ENCODE data around the gene DYRK4.

Gene DYRK4

GRCh38 chr12:4535871-4536270, 26.1 kb upstream of the DYRK4 start:
- TF ChIP-seq CTCF (IDR thresholded peaks at IDR 0.05; ENCODE audit: low read depth, low read length, missing control alignments), result no peak
- DNase-seq (ENCODE audit: low read depth), result no peak
- H3K4me3 ChIP-seq (ENCODE audit: low read depth, low read length), result no peak overlapping the region

DNA sequence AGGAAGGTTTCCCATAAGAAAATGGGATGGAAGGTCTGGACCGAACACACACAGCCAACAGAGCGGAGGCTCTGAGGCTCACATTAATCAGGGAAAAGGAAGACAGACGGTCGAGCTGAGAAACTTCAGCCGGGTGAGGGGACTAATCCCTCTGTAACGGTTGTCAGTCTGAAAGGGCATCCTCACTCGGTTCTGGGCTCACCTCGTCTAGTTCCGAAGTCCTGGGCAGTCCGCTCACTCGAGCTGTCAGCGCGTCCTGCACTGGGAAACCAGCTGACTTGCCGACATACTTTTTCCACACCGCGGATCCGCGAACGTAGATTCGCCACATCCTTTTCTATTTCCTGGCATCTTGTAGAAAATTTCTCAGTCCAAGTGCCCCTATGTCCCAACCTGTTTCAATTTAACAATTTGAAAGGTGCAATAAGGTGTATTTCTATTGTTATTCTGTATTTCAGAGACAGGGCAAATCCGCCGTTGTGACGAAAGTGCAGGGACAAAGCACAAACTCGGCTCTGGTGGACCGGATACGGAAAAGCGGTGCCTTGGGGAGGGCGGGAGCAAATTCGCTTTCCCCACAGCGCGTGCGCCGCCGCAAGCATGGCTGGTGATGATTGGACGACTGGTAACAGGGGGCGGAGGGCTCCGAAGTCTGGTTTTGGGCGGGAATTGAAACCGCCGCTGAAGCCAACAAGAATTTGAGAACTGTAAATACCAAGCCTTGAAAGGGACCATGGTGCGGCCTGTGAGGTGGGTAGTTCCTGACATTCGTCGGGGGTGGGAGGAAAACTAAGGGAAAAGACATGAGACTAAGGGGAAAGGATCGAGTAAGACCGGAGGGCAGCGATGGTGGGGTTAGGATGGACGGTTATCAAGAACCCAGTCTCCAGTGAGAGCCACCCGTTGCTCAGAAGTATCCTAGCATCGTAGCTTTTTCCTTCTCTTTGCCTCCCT, 23.5 kb upstream of the DYRK4 start, which contains the start of gene RAD51AP1:
Gene RAD51AP1, plus strand, starts transcription at position 684 of the 954 bp plus-strand sequence. Its CDS starts 50 bp downstream, at position 734.
- TF ChIP-seq CTCF (IDR thresholded peaks at IDR 0.05; ENCODE audit: low read depth, low read length, missing control alignments), result no peak
- H3K4me3 ChIP-seq (ENCODE audit: low read depth, low read length), result peak within 1 kb of the TSS; percentile 98
- DNase-seq (ENCODE audit: low read depth), result peak; percentile 96

- TF ChIP-seq CTCF (IDR thresholded peaks at IDR 0.05; ENCODE audit: low read depth, low read length, missing control alignments), result no peak
- peak overlapping the region; percentile 98 for H3K4me3 ChIP-seq (ENCODE audit: low read depth, low read length)
- no peak for DNase-seq (ENCODE audit: low read depth)
Observed at GRCh38 chr12:4539167-4539870, 22.7 kb upstream of the DYRK4 start.

GRCh38 chr12:4540170-4540569, 21.8 kb upstream of the DYRK4 start:
- no peak for DNase-seq (ENCODE audit: low read depth)
- peak overlapping the region; percentile 98; the same call in 1 of the 2 replicates for H3K4me3 ChIP-seq (ENCODE audit: low read depth, low read length)
- TF ChIP-seq CTCF (IDR thresholded peaks at IDR 0.05; ENCODE audit: low read depth, low read length, missing control alignments), result no peak

DNA sequence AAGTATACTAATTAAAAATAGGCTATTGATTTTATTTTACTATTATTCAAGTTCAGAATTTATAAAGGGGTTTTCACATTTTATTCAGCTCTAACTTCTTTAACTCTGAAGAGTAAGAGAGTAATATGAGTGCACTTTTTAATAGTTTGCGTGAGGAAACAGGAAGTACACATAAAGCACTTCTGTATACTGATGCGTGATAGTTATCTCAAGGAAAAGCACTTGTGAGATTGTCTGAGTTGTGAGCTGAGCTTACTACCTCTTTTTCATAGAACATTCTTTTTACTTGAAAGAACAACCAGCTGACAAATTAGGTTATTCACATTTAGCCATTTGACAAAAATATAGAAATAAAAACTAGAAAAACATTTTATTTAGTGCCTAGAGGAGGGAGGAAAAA, 21.4 kb upstream of the DYRK4 start:
- no peak for DNase-seq (ENCODE audit: low read depth)
- no peak for TF ChIP-seq CTCF (IDR thresholded peaks at IDR 0.05; ENCODE audit: low read depth, low read length, missing control alignments)
- H3K4me3 ChIP-seq (ENCODE audit: low read depth, low read length), result no peak overlapping the region; the same call in 1 of the 2 replicates

DNA sequence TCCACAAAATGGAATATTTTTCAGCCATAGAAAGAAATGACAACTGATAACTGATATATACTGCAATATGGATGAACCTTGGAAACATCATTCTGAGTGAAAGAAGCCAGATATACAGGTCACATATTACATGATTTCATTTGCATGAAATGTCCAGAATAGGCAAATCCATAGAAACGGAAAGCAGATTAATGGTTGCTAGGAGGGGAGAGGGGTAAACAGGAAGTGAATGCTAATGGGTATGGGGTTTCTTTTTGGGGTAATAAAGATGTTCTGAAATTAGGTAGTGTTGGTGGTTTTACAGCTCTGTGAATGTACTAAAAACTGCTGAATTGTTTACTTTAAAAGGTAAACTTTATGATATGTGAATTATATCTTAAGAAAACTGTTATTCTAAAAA, 16.8 kb upstream of the DYRK4 start:
- H3K4me3 ChIP-seq (ENCODE audit: low read depth, low read length), result no peak overlapping the region
- TF ChIP-seq CTCF (IDR thresholded peaks at IDR 0.05; ENCODE audit: low read depth, low read length, missing control alignments), result no peak
- no peak for DNase-seq (ENCODE audit: low read depth)
